ENCODE measurements around the gene TTC7B.

DNA sequence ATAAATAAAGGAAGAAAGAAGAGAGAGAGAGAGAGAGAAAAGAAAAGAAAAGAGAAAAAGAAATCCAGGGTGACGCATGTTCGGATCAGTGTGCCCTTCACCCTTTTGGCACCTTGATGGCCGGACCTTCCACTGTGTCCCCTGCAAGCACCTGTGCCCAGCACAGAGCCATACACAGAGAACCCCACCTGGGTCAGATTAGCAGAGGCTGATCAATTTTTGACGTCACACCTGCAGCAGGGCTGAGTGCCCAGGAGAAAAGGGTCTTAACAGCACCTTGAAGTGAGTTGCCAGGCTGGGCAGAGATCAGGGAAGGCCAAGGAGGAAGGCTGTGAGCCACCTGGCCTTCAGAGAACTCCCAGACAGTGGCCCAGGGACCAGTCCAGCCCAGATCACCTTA lies 305.0 kb downstream of the TTC7B start:
- TF ChIP-seq, protein P1, sequence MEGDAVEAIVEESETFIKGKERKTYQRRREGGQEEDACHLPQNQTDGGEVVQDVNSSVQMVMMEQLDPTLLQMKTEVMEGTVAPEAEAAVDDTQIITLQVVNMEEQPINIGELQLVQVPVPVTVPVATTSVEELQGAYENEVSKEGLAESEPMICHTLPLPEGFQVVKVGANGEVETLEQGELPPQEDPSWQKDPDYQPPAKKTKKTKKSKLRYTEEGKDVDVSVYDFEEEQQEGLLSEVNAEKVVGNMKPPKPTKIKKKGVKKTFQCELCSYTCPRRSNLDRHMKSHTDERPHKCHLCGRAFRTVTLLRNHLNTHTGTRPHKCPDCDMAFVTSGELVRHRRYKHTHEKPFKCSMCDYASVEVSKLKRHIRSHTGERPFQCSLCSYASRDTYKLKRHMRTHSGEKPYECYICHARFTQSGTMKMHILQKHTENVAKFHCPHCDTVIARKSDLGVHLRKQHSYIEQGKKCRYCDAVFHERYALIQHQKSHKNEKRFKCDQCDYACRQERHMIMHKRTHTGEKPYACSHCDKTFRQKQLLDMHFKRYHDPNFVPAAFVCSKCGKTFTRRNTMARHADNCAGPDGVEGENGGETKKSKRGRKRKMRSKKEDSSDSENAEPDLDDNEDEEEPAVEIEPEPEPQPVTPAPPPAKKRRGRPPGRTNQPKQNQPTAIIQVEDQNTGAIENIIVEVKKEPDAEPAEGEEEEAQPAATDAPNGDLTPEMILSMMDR (IDR thresholded peaks at IDR 0.05), result no peak
- no peak for TF ChIP-seq POLR2A (IDR thresholded peaks at IDR 0.05)

Data from esophagus squamous epithelium (tissue), 4 donors.